Measurements from ENCODE around the gene TRIM2. TPM values are rescaled to one million over a fixed set of nuclear protein-coding genes. Genes with fewer than 3 reads are reported as not detected.

The TRIM2 gene
- total RNA-seq, 1 donor from 2014 or later = 20.2 TPM

DNA sequence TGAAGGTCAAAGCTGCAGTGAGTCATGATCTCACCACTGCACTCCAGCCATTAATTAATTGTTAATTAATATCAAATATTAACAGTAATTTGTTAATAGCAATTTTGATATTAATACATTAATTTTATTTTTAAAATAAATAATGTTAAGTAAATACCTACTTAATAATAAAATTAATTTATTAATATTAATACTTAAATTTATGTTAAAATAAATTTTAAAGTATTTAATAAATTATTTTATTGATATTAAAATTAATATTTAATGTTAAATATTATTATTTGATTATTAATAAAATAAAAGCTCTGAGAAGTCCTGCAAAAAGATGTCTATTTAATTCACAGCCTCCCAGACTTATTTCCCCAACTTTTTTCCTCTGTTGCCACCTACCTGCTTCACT, 25.1 kb upstream of the TRIM2 start:
- intact Hi-C loops (cut with micrococcal nuclease) = no loop called here
- Histone ChIP-seq H3K4me1 (no peaks in the 10 kb centered on the region), H3K27me3 (ENCODE audit: low read depth) (no peaks in the 10 kb centered on the region)

DNA sequence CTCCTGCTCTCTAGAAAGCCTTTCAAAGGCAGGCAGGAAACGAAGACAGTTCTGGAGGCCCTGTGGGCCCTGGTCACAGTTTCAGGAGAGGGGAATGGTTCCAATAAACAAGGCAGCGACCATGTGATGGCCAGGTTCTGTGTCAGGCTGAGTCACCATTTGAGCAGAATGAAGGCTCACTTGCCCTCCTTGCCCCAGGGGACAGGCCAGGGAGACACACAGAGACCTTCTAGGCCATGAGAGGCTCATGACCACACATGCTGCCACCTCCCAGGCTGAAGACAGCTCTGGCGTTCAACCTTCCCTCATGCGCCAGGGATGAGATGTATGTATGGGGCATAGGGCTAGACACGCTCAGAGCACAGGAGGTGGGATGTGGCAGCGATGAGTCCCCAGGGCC, 22.9 kb upstream of the TRIM2 start:
- no peaks in the 10 kb centered on the region for H3K9me3 ChIP-seq (replicated peaks)
- H3K27me3 ChIP-seq (ENCODE audit: low read depth) = no peaks in the 10 kb centered on the region
- no peak overlapping the region for H3K27ac ChIP-seq (replicated peaks)
- H3K4me1 ChIP-seq = no peaks in the 10 kb centered on the region
- H3K36me3 ChIP-seq = no peaks in the 10 kb centered on the region
- DNase-seq = no peak
- TF ChIP-seq, protein P1, sequence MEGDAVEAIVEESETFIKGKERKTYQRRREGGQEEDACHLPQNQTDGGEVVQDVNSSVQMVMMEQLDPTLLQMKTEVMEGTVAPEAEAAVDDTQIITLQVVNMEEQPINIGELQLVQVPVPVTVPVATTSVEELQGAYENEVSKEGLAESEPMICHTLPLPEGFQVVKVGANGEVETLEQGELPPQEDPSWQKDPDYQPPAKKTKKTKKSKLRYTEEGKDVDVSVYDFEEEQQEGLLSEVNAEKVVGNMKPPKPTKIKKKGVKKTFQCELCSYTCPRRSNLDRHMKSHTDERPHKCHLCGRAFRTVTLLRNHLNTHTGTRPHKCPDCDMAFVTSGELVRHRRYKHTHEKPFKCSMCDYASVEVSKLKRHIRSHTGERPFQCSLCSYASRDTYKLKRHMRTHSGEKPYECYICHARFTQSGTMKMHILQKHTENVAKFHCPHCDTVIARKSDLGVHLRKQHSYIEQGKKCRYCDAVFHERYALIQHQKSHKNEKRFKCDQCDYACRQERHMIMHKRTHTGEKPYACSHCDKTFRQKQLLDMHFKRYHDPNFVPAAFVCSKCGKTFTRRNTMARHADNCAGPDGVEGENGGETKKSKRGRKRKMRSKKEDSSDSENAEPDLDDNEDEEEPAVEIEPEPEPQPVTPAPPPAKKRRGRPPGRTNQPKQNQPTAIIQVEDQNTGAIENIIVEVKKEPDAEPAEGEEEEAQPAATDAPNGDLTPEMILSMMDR (IDR thresholded peaks at IDR 0.05; ENCODE audit: borderline replicate concordance) = no peak
- intact Hi-C loops (cut with micrococcal nuclease) = no loop called here
- H3K4me3 ChIP-seq = no peak overlapping the region

More for the DNA sequence above, 25.1 kb upstream of the TRIM2 start:
- DNase-seq = no peak
- Histone ChIP-seq H3K27ac (replicated peaks) (no peak overlapping the region), H3K9me3 (replicated peaks) (no peaks in the 10 kb centered on the region), H3K4me3 (no peak overlapping the region), H3K36me3 (no peaks in the 10 kb centered on the region)
- TF ChIP-seq, protein P1 (IDR thresholded peaks at IDR 0.05; ENCODE audit: borderline replicate concordance) = no peak

DNA sequence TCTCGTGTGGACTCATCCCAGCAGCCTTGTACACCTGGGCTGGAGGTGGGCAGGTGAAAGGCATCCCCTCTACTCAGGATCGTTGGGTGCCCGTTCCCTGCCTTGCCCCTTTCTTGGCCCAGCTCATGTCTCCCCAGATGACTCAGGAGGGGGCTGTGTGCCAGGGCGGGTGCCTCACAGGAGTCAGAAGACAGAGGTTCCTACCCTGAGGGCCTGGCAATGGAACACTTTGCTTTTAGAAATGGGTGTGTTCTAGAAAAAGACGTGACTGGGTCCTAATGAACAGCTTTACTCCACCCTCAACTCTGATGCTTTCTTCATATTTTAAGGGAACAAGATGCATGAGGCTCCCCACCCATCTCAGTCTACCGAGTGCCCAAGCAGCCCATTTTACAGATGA, 22.5 kb upstream of the TRIM2 start:
- Histone ChIP-seq H3K27ac (replicated peaks) (no peak overlapping the region), H3K36me3 (no peaks in the 10 kb centered on the region), H3K9me3 (replicated peaks) (no peaks in the 10 kb centered on the region), H3K4me1 (no peaks in the 10 kb centered on the region), H3K4me3 (no peak overlapping the region), H3K27me3 (ENCODE audit: low read depth) (no peaks in the 10 kb centered on the region)
- no peak for DNase-seq
- intact Hi-C loops (cut with micrococcal nuclease) = no loop called here
- TF ChIP-seq, protein P1 (IDR thresholded peaks at IDR 0.05; ENCODE audit: borderline replicate concordance) = no peak

DNA sequence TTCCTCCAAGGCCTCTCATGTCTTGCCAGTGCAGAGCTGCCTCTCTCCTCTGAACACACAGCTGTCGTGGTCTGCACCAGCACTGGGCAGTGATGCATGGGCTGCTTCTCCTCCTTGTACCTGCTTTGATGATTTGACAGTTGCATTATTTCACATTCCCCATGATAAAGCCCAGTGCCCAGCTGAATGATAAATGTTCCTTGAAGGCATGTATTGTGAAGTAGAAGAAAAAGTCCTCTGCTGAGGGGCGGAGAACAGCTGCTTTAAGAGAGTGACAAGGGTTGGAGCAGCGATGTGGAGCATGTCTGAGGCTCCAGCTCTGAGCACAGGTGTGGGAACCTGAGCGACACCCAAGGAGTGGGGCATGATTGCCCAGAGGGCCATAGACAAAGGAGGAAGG, 21.1 kb upstream of the TRIM2 start:
- intact Hi-C loops (cut with micrococcal nuclease) = no loop called here
- Histone ChIP-seq H3K4me1 (no peaks in the 10 kb centered on the region), H3K27ac (replicated peaks) (no peak overlapping the region)

DNA sequence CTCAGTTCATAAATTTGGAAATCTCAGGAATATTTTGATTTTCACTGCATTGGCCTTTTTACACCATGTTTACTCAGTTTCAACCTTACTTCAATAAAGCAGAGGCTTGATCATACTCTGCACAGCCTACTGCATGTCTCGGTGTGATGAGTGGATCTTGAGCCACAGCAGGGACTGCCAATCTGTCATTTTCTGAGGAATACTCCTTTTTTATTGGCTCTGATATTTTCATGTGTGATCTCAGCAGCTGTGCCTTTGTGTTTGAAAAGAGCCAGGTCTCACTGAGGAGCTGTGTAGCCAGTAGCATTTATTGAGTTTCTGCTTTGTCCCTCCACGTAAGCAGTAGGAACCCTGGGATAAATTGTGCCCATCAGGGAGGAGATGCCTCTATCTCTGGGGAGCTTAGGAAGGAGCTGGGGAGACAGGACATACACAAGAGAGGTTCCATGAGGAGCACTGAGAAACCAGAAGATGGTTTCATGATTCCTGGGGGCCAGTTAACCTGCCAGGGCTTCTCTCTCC, 18.9 kb upstream of the TRIM2 start:
- H3K9me3 ChIP-seq (replicated peaks) = no peaks in the 10 kb centered on the region
- TF ChIP-seq, protein P1 (IDR thresholded peaks at IDR 0.05; ENCODE audit: borderline replicate concordance) = no peak
- intact Hi-C loops (cut with micrococcal nuclease) = no loop called here

More for the DNA sequence above, 21.1 kb upstream of the TRIM2 start:
- Histone ChIP-seq H3K27me3 (ENCODE audit: low read depth) (no peaks in the 10 kb centered on the region), H3K36me3 (no peaks in the 10 kb centered on the region), H3K4me3 (no peak overlapping the region), H3K9me3 (replicated peaks) (no peaks in the 10 kb centered on the region)
- DNase-seq = no peak
- TF ChIP-seq, protein P1 (IDR thresholded peaks at IDR 0.05; ENCODE audit: borderline replicate concordance) = no peak

More for the DNA sequence above, 18.9 kb upstream of the TRIM2 start:
- H3K36me3 ChIP-seq = no peaks in the 10 kb centered on the region
- no peak overlapping the region for H3K4me3 ChIP-seq
- H3K4me1 ChIP-seq = no peaks in the 10 kb centered on the region
- no peak overlapping the region for H3K27ac ChIP-seq (replicated peaks)
- DNase-seq = no peak
- no peaks in the 10 kb centered on the region for H3K27me3 ChIP-seq (ENCODE audit: low read depth)
